Keratinocyte (primary cell): ENCODE results near the gene TPMT. TPM values are rescaled to one million over a fixed set of nuclear protein-coding genes. Genes with fewer than 3 reads are reported as not detected.

Source experiments
- DNase-seq: peaks from one replicate; pipeline ENCODE4 v3.0.0-alpha.2; 2011; ENCODE audit warnings: low read depth, missing footprints, low spot score
- FAIRE-seq: peaks from 2 replicates; lab custom pipeline; 2011; peaks lifted over from hg19 to GRCh38; lab: Jason Lieb, UNC
- H2AFZ ChIP-seq: 2 replicates; pipeline ENCODE4 v1.6.0; 2012; ENCODE audit warnings: low read length, control low read depth, inconsistent platforms; ENCODE audit not compliant: control insufficient read depth
- H3K27ac ChIP-seq: 2 replicates; pipeline ENCODE4 v1.5.1; 2011; ENCODE audit warnings: low read length; ENCODE audit not compliant: control insufficient read depth, insufficient read depth
- H3K27me3 ChIP-seq: 3 replicates; pipeline ENCODE4 v1.6.0; 2011; ENCODE audit warnings: low read length; ENCODE audit not compliant: control insufficient read depth, insufficient read depth; ENCODE audit errors: extremely low read depth
- H3K36me3 ChIP-seq, 2 experiments: 2 replicates in 1 of 2; 3 replicates in 1 of 2; pipeline ENCODE4 v1.5.1; 2011; ENCODE audit warnings: low read length in 2 of 2, mild to moderate bottlenecking in 1 of 2; ENCODE audit not compliant: control insufficient read depth in 2 of 2, insufficient read depth in 2 of 2; ENCODE audit errors: extremely low read depth in 1 of 2
- H3K4me1 ChIP-seq: 3 replicates; pipeline ENCODE4 v1.5.1; 2011; ENCODE audit warnings: low read length; ENCODE audit not compliant: control insufficient read depth, insufficient read depth; ENCODE audit errors: extremely low read depth
- H3K4me2 ChIP-seq: 3 replicates; pipeline ENCODE4 v1.6.0; 2011; ENCODE audit warnings: low read depth, low read length; ENCODE audit not compliant: control insufficient read depth, insufficient read depth; ENCODE audit errors: extremely low read depth
- H3K4me3 ChIP-seq, 3 experiments: fragments of 200-600 bp in 1 of 3; sonication (generic) in 1 of 3; 2 replicates in 2 of 3; 3 replicates in 1 of 3; pipeline ENCODE4 v1.5.1; 2011 to 2016; ENCODE audit warnings: low read length in 3 of 3, mild to moderate bottlenecking in 3 of 3, control low read depth in 2 of 3, inconsistent platforms in 1 of 3, low read depth in 1 of 3, mixed read lengths in 1 of 3, mixed run types in 1 of 3, moderate library complexity in 1 of 3; ENCODE audit not compliant: control insufficient read depth in 2 of 3, insufficient read depth in 2 of 3; ENCODE audit errors: extremely low read depth in 1 of 3
- H3K79me2 ChIP-seq: 2 replicates; pipeline ENCODE4 v1.6.0; 2012; ENCODE audit warnings: low read length; ENCODE audit not compliant: control insufficient read depth, insufficient read depth
- H3K9ac ChIP-seq: 3 replicates; pipeline ENCODE4 v1.6.0; 2011; ENCODE audit warnings: low read length; ENCODE audit not compliant: control insufficient read depth, insufficient read depth; ENCODE audit errors: extremely low read depth
- H3K9me1 ChIP-seq: 3 replicates; pipeline ENCODE4 v1.6.0; 2011; ENCODE audit warnings: low read length; ENCODE audit not compliant: control insufficient read depth, insufficient read depth; ENCODE audit errors: extremely low read depth
- H3K9me3 ChIP-seq: 2 replicates; pipeline ENCODE4 v1.5.1; 2012; ENCODE audit warnings: low read depth, low read length; ENCODE audit not compliant: control insufficient read depth
- H4K20me1 ChIP-seq: 3 replicates; pipeline ENCODE4 v1.6.0; 2011; ENCODE audit warnings: low read length; ENCODE audit not compliant: control insufficient read depth, insufficient read depth; ENCODE audit errors: extremely low read depth
- CTCF ChIP-seq, 3 experiments: IDR thresholded peaks in 1 of 3; conservative IDR thresholded peaks in 1 of 3; optimal IDR thresholded peaks in 1 of 3; 2 replicates in 2 of 3; 3 replicates in 1 of 3; pipeline versions ENCODE3 to v1.5.1; 2011; ENCODE audit warnings: low read length in 3 of 3, mild to moderate bottlenecking in 3 of 3, moderate library complexity in 2 of 3, control low read depth in 1 of 3, inconsistent platforms in 1 of 3; ENCODE audit not compliant: insufficient read depth in 2 of 3; ENCODE audit errors: extremely low read depth in 1 of 3
- EZH2 ChIP-seq: IDR thresholded peaks from one replicate; pipeline ENCODE4 v1.6.1; 2012; ENCODE audit warnings: inconsistent platforms, mild to moderate bottlenecking, low read length, moderate library complexity
- dilution Hi-C: fragments of 300-500 bp; cut with MboI; formaldehyde crosslinking; loops from one replicate; pipeline ENCODE4 v1.7.0; 2020; ENCODE audit warnings: low sequenced_read_pairs; ENCODE audit not compliant: extremely low pct_ligation_motif_present
- polyA plus RNA-seq, 5 experiments: library from polyadenylated mRNA; depleted of rRNA in 3 of 5; stranded (reverse) in 3 of 5; stranded (forward) in 1 of 5; unstranded in 1 of 5; fragments of >200 nt; gene quantifications; 1 replicate in 1 of 5; 2 replicates in 3 of 5; 3 replicates in 1 of 5; pipeline versions ENCODE4 v1.2.1 to v1.2.3, GENCODE V29; 2011 to 2012; ENCODE audit warnings: missing spikeins in 2 of 5, low read depth in 1 of 5, low replicate concordance in 1 of 5

TPMT gene
- polyA plus RNA-seq, 1 donor (not counting 4 experiments of a cell fraction or from before 2014, with no cell fraction given), result 38.6 TPM

GRCh38 chr6:18148304-18149025 lies 6.4 kb downstream of the TPMT start:
- Histone ChIP-seq H3K27me3 (no peaks in the 10 kb centered on the region), H4K20me1 (no peaks in the 10 kb centered on the region), H3K4me2 (no peak overlapping the region), H3K4me1 (peaks cover 26% of the 10 kb centered on the region), H3K9me1 (no peaks in the 10 kb centered on the region), H3K9me3 (no peaks in the 10 kb centered on the region), H2AFZ (no peak overlapping the region), H3K4me3 (no peak overlapping the region), H3K27ac (peak overlapping the region; percentile 94), H3K79me2 (no peaks in the 10 kb centered on the region), H3K9ac (peak overlapping the region; percentile 57), H3K36me3 (peaks cover 0 to 5% of the 10 kb centered on the region in 2 experiments)
- peak; percentile 55 for DNase-seq
- TF ChIP-seq CTCF (optimal IDR thresholded peaks at IDR 0.05 in 1 of 3, IDR thresholded peaks at IDR 0.05 in 1 of 3, conservative IDR thresholded peaks at IDR 0.05 in 1 of 3; ENCODE audit: extremely low read depth in 1 of 3, insufficient read depth in 2 of 3, low read length in 3 of 3), result no peak
- dilution Hi-C loops, result no loop called here
- FAIRE-seq, result peak; percentile 83

- Histone ChIP-seq H3K4me2 (peak overlapping the region; percentile 8), H3K27me3 (no peaks in the 10 kb centered on the region), H3K4me3 (no peak overlapping the region), H4K20me1 (no peaks in the 10 kb centered on the region), H3K36me3 (peaks cover 3 to 7% of the 10 kb centered on the region in 2 experiments), H3K79me2 (no peaks in the 10 kb centered on the region), H3K4me1 (peaks cover 20% of the 10 kb centered on the region), H3K9me1 (no peaks in the 10 kb centered on the region), H2AFZ (no peak overlapping the region), H3K27ac (peak overlapping the region; percentile 94), H3K9me3 (no peaks in the 10 kb centered on the region), H3K9ac (peak overlapping the region; percentile 57)
- FAIRE-seq (no peak), DNase-seq (no peak)
- TF ChIP-seq EZH2, result no peak
- TF ChIP-seq CTCF (optimal IDR thresholded peaks at IDR 0.05 in 1 of 3, IDR thresholded peaks at IDR 0.05 in 1 of 3, conservative IDR thresholded peaks at IDR 0.05 in 1 of 3; ENCODE audit: extremely low read depth in 1 of 3, insufficient read depth in 2 of 3, low read length in 3 of 3), result no peak
- dilution Hi-C loops, result no loop called here
Measured at GRCh38 chr6:18147616-18148015, 7.3 kb downstream of the TPMT start.
